GM12891 (cell line): ENCODE data around the gene SLC3A2.

Experiments used
- POLR2A ChIP-seq: IDR thresholded peaks from 2 replicates; pipeline ENCODE4 v1.6.1; 2011; ENCODE audit warnings: low read depth, low read length, control low read depth
- POLR2AphosphoS5 ChIP-seq: IDR thresholded peaks from 2 replicates; pipeline ENCODE4 v1.6.1; 2011; ENCODE audit warnings: low read depth, low read length, control low read depth
- SPI1 ChIP-seq: IDR thresholded peaks from 2 replicates; pipeline ENCODE4 v1.6.1; 2011; ENCODE audit warnings: low read depth, low read length, control low read depth

- TF ChIP-seq POLR2A: no peak
- TF ChIP-seq POLR2AphosphoS5: no peak
- no peak for TF ChIP-seq SPI1
These were observed 31.6 kb downstream of the SLC3A2 start for GRCh38 chr11:62912268-62912667.
